ENCODE results near the gene RASSF3.

RASSF3 gene

DNA sequence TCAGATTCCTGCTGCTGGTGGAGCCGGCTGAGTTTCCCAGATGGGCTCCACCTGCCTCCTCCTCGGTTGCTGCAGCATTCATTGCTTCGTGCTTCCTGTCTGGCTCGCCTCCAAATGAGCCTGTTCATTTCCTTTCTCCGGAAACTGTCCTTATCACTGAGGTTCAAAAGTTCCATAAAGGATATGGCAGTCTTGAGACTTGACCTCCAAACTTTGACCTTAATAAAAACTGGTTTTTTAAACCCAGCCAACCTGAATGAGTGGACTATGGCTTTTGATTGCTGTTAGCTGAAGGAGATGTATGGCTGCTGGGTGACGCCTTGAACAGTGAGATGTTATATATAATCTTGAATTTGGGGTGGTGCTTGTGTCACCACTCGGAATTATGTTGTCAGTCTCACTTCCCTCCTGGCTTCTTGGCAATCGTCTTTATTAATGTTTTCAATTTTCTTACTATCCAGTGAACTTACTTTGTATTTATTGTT is 62.7 kb downstream of the RASSF3 start:
- H3K4me3 ChIP-seq (replicated peaks; ENCODE audit: insufficient read depth, low read length), result no peak overlapping the region
- no peak for DNase-seq (ENCODE audit: low read depth in 1 of 2, low spot score in 1 of 2)
- H3K27me3 ChIP-seq (ENCODE audit: insufficient read depth, poor library complexity, severe bottlenecking), result no peaks in the 10 kb centered on the region
- no peak overlapping the region for H3K27ac ChIP-seq (replicated peaks)
- 0 out of 2 replicates have a peak, but pooled peaks have one; percentile 11 for TF ChIP-seq SPI1 (IDR thresholded peaks at IDR 0.05; ENCODE audit: borderline replicate concordance, low read depth)
- TF ChIP-seq, protein P1, sequence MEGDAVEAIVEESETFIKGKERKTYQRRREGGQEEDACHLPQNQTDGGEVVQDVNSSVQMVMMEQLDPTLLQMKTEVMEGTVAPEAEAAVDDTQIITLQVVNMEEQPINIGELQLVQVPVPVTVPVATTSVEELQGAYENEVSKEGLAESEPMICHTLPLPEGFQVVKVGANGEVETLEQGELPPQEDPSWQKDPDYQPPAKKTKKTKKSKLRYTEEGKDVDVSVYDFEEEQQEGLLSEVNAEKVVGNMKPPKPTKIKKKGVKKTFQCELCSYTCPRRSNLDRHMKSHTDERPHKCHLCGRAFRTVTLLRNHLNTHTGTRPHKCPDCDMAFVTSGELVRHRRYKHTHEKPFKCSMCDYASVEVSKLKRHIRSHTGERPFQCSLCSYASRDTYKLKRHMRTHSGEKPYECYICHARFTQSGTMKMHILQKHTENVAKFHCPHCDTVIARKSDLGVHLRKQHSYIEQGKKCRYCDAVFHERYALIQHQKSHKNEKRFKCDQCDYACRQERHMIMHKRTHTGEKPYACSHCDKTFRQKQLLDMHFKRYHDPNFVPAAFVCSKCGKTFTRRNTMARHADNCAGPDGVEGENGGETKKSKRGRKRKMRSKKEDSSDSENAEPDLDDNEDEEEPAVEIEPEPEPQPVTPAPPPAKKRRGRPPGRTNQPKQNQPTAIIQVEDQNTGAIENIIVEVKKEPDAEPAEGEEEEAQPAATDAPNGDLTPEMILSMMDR (IDR thresholded peaks at IDR 0.05; ENCODE audit: insufficient read depth, low read length), result no peak
- TF ChIP-seq, protein P2, sequence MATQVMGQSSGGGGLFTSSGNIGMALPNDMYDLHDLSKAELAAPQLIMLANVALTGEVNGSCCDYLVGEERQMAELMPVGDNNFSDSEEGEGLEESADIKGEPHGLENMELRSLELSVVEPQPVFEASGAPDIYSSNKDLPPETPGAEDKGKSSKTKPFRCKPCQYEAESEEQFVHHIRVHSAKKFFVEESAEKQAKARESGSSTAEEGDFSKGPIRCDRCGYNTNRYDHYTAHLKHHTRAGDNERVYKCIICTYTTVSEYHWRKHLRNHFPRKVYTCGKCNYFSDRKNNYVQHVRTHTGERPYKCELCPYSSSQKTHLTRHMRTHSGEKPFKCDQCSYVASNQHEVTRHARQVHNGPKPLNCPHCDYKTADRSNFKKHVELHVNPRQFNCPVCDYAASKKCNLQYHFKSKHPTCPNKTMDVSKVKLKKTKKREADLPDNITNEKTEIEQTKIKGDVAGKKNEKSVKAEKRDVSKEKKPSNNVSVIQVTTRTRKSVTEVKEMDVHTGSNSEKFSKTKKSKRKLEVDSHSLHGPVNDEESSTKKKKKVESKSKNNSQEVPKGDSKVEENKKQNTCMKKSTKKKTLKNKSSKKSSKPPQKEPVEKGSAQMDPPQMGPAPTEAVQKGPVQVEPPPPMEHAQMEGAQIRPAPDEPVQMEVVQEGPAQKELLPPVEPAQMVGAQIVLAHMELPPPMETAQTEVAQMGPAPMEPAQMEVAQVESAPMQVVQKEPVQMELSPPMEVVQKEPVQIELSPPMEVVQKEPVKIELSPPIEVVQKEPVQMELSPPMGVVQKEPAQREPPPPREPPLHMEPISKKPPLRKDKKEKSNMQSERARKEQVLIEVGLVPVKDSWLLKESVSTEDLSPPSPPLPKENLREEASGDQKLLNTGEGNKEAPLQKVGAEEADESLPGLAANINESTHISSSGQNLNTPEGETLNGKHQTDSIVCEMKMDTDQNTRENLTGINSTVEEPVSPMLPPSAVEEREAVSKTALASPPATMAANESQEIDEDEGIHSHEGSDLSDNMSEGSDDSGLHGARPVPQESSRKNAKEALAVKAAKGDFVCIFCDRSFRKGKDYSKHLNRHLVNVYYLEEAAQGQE (IDR thresholded peaks at IDR 0.05; ENCODE audit: insufficient replicate concordance, low read depth), result no peak

DNA sequence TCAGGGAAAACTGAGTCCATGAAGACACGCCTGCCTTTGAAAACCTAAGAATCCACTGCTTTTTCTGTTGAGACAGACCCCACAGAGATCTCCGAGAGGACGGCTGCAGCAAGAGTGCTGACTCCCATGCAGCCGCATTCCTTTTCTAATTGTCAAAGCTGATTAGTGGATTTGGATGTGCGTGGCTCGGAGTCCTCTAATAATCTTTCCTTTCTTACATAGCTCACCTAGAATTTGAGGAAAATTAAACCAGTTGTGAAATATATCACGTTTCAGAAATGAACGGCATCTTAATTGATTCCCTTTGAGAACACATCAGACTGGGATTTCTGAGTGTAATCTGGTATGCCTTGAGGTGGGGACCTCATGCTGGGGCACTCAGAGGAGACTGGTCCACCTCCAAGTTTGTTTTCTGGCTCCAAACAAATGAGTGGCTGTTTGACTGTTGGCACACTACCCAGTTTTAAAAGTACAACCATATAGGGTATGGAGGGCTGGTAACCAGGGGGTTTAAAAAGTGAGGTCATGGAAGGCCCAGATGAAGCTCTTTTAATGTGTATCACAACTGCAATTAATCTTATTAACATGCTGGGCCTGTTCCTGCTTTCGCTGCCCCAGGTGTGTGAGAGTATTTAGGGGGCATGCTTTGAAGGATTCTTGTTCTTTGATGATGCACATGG is 63.3 kb downstream of the RASSF3 start:
- H3K27me3 ChIP-seq (ENCODE audit: insufficient read depth, poor library complexity, severe bottlenecking), result no peaks in the 10 kb centered on the region
- H3K27ac ChIP-seq (replicated peaks), result no peak overlapping the region
- DNase-seq (ENCODE audit: low read depth in 1 of 2, low spot score in 1 of 2), result no peak
- no peak overlapping the region for H3K4me3 ChIP-seq (replicated peaks; ENCODE audit: insufficient read depth, low read length)
- no peak for TF ChIP-seq SPI1 (IDR thresholded peaks at IDR 0.05; ENCODE audit: borderline replicate concordance, low read depth)
- TF ChIP-seq, protein P1 (IDR thresholded peaks at IDR 0.05; ENCODE audit: insufficient read depth, low read length), result no peak
- TF ChIP-seq POLR2AphosphoS5 (IDR thresholded peaks at IDR 0.05; ENCODE audit: low read depth), result no peak
- TF ChIP-seq GABPA (IDR thresholded peaks at IDR 0.05; ENCODE audit: low read depth), result no peak
- TF ChIP-seq, protein P2 (IDR thresholded peaks at IDR 0.05; ENCODE audit: insufficient replicate concordance, low read depth), result no peak

DNA sequence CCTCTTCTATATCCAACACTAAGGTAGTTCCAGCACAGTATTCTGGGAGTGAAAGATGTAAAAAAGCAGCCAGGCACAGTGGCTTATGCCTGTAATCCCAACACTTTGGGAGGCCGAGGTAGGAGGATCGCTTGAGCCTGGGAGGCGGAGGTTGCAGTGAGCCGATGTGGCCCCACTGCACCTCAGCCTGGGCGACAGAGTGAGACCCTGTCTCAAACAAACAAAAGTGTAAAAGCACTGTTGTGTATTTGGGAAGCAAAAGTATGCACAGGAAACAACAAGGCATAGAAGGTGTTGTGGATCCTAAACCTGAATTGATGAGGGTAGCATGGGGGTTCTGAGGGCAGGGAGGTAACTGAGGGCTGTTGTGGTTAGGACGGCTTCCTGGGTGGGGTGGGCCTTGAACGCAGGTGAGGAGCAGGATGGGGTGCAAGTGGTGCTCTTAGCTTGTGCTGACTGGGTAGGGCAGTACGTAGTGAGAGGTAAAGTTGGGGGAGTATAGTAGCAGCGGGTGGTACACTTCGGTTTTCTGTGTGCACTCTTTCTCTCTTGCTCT is 64.2 kb downstream of the RASSF3 start:
- DNase-seq (ENCODE audit: low read depth in 1 of 2, low spot score in 1 of 2), result no peak
- no peak overlapping the region for H3K4me3 ChIP-seq (replicated peaks; ENCODE audit: insufficient read depth, low read length)
- no peak overlapping the region for H3K27ac ChIP-seq (replicated peaks)
- TF ChIP-seq POLR2AphosphoS5 (IDR thresholded peaks at IDR 0.05; ENCODE audit: low read depth) (no peak), GABPA (IDR thresholded peaks at IDR 0.05; ENCODE audit: low read depth) (no peak), SPI1 (IDR thresholded peaks at IDR 0.05; ENCODE audit: borderline replicate concordance, low read depth) (no peak)
- TF ChIP-seq, protein P2 (IDR thresholded peaks at IDR 0.05; ENCODE audit: insufficient replicate concordance, low read depth), result no peak
- TF ChIP-seq, protein P1 (IDR thresholded peaks at IDR 0.05; ENCODE audit: insufficient read depth, low read length), result no peak
- H3K27me3 ChIP-seq (ENCODE audit: insufficient read depth, poor library complexity, severe bottlenecking), result no peaks in the 10 kb centered on the region

All from HL-60 (cell line).